ENCODE data around the gene PRR12.

The PRR12 gene

DNA sequence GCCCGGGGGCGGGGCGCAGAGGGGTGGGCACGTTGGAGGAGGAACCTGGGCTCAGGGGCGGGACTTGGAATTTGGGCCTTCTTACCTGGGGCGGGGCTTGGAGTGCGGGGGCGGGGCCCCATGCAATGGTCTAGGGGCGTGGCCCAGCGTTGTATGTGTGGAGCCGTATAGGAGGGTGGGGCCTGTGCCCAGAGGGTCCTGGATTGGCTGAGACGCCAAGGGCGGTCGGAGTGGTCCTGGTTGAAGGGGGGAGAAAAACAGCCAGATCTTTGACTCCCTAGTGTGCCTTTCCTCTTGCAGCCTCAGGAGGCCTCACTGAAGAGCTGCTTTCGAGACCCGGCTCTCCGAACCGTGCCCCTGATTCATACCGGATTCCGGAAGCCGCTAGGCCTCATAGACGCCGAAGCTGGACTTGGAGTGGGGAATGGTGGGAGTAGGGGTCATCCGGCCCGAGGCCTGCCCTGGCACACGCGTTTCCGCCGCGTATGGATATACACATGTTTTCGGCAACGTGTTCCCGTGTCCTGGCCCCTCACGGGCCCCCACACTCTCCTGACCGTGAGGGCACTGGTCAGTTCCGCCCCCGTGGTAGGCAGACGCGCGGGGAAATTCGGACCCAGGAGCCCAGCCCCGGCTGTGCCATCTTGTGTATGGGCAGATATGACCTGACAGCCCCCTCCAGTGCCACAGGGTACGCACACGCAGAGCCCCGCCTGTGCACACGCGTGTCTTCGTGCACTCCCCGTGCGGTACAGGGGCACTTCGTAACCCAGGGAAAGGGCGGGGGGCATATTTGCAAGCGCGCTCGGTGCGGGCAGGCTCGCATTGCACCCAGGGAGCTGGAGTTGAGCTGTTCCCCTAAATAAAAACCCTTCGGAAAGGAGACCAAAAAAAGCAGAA is 661 bp upstream of the PRR12 start:
- DNase-seq (ENCODE audit: low read depth, low spot score), result peak; percentile 80

GRCh38 chr19:49591731-49592485 is 926 bp downstream of the PRR12 start:
- DNase-seq (ENCODE audit: low read depth, low spot score), result no peak

- no peak for DNase-seq (ENCODE audit: low read depth, low spot score)
Measured at GRCh38 chr19:49592486-49593232, 1.7 kb downstream of the PRR12 start.

DNA sequence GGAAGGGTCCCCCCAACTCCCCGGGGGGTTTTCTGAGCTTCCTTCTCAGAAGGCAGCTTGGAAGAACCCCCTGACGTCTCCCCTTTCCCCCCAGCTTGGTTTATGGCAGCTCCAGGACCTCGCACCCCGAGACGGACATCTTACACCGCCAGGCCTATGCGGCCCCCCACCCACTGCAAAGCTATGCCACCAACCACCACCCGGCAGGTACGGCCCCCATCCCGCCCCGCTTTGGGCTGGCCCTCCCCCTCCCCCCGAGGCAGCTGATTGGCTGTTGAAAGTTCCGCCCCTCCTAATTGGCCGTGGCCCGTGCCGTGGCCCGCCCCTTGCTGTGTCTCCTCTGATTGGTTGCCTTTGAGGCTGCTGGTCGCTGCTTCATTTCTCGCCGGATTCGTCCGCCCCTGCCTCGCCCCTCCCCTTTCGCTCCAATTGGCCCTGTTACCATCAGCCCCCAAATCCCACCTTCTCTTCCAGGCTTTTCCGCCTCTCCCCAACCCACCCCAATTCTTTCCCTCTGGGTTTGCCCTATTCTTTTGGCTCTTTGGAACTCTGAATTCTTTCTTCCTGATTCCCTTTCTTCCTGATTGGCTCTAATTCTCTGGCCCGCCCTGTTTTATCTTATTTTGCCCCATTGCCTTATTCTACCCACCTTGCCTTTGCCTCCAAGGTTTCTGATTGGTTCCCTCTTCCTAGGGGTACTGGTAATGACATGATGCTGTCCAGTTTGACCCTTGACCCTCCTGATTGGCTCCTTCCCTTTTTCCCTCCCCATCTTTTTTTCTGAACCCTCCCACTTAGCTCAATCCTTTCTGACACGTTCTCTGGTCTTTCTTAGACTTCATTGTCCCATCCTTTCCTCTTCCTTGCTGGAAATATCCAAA is 2.5 kb downstream of the PRR12 start:
- DNase-seq (ENCODE audit: low read depth, low spot score), result peak; percentile 77

- DNase-seq (ENCODE audit: low read depth, low spot score), result no peak
Measured at GRCh38 chr19:49594157-49594992, 3.4 kb downstream of the PRR12 start.

DNA sequence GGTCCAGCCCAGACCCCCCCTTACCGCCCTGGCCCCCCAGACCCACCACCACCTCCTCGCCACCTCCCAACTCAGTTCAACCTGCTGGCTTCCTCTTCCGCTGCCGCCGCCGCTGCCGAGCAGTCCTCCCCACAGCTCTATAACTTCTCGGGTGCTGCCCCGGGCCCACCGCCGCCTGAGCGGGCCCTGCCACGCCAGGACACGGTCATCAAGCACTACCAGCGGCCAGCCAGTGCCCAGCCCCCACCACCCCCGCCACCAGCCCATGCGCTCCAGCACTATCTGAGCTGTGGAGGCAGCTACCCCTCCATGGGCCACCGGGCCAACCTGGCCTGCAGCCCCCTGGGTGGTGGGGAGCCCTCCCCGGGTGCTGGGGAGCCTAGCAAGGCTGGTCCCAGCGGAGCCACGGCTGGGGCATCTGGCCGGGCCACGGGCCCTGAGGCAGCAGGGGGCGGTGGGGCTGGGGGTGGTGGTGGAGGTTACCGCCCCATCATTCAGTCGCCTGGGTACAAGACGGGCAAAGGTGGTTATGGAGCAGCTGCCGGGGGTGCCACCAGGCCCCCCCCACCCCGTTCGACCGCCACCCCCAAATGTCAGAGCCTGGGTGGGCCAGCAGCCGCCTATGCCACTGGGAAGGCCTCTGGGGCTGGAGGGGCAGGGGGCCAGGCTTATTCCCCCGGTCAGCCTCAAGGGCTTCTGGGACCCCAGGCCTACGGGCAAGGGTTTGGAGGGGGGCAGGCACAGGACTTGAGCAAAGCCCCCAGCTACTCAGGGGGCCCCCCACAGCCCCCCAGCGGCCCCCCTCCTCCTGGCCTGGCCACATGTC is 4.2 kb downstream of the PRR12 start:
- no peak for DNase-seq (ENCODE audit: low read depth, low spot score)

GRCh38 chr19:49595819-49596404 is 4.9 kb downstream of the PRR12 start:
- no peak for DNase-seq (ENCODE audit: low read depth, low spot score)

DNA sequence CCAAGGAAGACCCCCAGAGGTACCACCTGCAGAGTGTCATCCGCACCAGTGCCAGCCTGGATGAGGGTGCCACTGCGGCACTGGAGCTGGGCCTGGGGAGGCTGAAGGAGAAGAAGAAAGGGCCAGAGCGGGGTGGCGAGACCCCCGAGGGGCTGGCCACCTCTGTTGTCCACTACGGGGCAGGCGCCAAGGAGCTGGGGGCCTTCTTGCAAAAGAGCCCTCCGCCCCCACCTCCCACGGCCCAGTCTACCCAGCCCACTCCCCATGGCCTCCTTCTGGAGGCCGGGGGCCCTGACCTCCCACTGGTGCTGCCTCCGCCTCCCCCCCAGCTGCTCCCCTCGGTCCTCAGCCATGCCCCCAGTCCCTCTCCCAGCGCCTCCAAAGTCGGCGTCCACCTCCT is 5.4 kb downstream of the PRR12 start:
- no peak for DNase-seq (ENCODE audit: low read depth, low spot score)

DNA sequence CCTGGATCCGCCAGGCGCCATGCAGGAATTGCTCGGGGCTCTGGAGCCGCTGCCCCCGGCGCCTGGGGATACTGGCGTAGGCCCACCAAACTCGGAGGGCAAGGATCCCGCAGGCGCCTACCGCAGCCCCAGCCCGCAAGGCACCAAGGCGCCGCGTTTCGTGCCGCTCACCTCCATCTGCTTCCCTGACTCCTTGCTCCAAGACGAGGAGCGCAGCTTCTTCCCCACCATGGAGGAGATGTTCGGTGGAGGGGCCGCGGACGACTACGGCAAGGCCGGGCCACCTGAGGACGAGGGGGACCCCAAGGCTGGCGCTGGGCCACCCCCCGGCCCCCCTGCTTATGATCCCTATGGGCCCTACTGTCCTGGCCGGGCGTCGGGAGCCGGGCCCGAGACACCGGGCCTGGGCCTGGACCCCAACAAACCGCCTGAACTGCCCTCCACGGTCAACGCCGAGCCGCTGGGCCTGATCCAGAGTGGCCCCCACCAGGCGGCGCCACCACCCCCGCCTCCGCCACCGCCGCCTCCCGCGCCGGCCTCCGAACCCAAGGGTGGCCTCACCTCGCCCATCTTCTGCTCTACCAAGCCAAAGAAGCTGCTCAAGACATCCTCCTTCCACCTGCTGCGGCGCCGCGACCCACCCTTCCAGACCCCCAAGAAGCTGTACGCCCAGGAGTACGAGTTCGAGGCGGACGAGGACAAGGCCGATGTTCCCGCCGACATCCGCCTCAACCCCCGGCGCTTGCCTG is 6.1 kb downstream of the PRR12 start:
- DNase-seq (ENCODE audit: low read depth, low spot score), result no peak

DNA sequence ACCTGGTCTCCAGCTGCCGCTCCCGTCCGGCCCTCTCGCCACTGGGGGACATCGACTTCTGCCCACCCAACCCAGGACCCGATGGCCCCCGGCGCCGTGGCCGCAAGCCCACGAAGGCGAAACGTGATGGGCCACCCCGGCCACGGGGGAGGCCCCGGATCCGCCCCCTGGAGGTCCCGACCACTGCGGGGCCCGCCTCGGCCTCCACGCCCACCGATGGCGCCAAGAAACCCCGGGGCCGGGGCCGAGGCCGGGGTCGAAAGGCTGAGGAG is 6.7 kb downstream of the PRR12 start:
- DNase-seq (ENCODE audit: low read depth, low spot score), result no peak

GRCh38 chr19:49599378-49600295 is 8.7 kb downstream of the PRR12 start:
- no peak for DNase-seq (ENCODE audit: low read depth, low spot score)

GRCh38 chr19:49601482-49602038 is 10.6 kb downstream of the PRR12 start:
- DNase-seq (ENCODE audit: low read depth, low spot score), result no peak

DNA sequence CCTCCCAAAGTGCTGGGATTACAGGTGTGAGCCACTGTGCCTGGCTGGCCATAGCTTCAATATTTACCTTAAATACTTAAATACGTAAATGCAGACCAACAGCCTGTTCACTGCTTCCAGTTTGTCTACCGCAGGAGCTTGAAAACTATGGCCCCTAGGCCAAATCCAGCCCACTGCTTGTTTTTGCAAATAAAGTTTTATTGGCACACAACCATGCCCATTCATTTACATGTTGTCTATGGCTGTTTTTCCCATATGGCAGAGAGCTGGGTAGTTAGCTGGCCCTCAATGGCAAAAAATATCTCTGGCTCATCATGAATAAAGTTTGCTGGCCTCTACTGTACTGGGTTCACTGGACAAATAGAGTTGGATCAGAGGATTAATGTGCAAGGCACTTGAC is 11.8 kb downstream of the PRR12 start:
- no peak for DNase-seq (ENCODE audit: low read depth, low spot score)

- no peak for DNase-seq (ENCODE audit: low read depth, low spot score)
Measured at GRCh38 chr19:49605605-49606004, 14.6 kb downstream of the PRR12 start.

- DNase-seq (ENCODE audit: low read depth, low spot score), result no peak
Measured at GRCh38 chr19:49609499-49610092, 18.6 kb downstream of the PRR12 start.

DNA sequence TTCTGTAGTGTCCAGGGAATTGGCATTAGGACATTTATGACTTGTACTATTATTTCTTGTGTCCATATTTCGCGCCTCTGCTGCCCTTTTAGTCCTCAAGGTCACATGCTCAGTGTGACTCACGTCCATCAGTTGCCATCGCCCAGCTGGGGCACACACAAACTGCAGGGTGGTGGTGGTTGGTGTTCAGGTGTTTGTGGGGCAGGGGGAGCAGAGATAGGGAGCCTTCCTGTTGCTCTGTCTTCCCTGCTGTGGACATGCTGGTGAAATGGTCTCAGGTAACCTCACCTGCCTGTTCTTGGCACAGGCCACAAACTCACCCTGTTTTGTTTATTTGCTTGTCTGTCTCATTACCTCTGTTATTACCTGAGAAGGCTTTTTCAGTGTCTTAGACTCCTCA is 22.4 kb downstream of the PRR12 start:
- DNase-seq (ENCODE audit: low read depth, low spot score), result no peak
